Measurements from ENCODE around the gene HLF.

Gene HLF

GRCh38 chr17:55245986-55246385 is 18.8 kb upstream of the HLF start:
- TF ChIP-seq CTCF (IDR thresholded peaks at IDR 0.05; ENCODE audit: low read depth, low read length) = no peak
- in situ Hi-C loops (cut with HindIII; ENCODE audit: low sequenced_read_pairs) = no loop called here
- DNase-seq (ENCODE audit: low read depth, low spot score) = no peak
- H3K4me3 ChIP-seq (ENCODE audit: low read depth, low read length) = no peak overlapping the region

GRCh38 chr17:55246583-55246982 is 18.2 kb upstream of the HLF start:
- no peak for TF ChIP-seq CTCF (IDR thresholded peaks at IDR 0.05; ENCODE audit: low read depth, low read length)
- in situ Hi-C loops (cut with HindIII; ENCODE audit: low sequenced_read_pairs) = no loop called here
- DNase-seq (ENCODE audit: low read depth, low spot score) = no peak
- H3K4me3 ChIP-seq (ENCODE audit: low read depth, low read length) = no peak overlapping the region

GRCh38 chr17:55248077-55248476 is 16.7 kb upstream of the HLF start:
- in situ Hi-C loops (cut with HindIII; ENCODE audit: low sequenced_read_pairs) = no loop called here
- TF ChIP-seq CTCF (IDR thresholded peaks at IDR 0.05; ENCODE audit: low read depth, low read length) = no peak
- H3K4me3 ChIP-seq (ENCODE audit: low read depth, low read length) = no peak overlapping the region
- DNase-seq (ENCODE audit: low read depth, low spot score) = no peak

GRCh38 chr17:55249861-55250260 is 14.9 kb upstream of the HLF start:
- in situ Hi-C loops (cut with HindIII; ENCODE audit: low sequenced_read_pairs) = no loop called here
- no peak for TF ChIP-seq CTCF (IDR thresholded peaks at IDR 0.05; ENCODE audit: low read depth, low read length)
- no peak for DNase-seq (ENCODE audit: low read depth, low spot score)
- no peak overlapping the region for H3K4me3 ChIP-seq (ENCODE audit: low read depth, low read length)

DNA sequence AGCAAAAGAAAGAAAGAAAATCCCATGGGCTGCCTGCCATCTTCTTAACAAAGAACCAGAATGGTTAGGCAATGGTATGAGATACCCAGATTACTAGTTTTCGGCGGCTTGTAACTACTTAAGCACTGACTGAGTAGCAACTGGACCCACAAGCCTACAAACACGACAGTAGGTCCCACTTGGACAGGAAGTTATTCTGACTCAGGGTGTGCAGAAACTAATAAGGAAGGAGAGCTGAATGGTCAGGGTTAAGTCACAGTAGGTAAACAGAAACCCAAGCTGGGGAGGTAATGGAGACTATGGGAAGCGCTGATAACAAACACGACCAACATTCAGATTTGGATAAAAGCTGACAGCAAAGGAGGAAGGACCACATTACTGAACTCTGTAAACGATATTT is 10.4 kb upstream of the HLF start:
- no peak overlapping the region for H3K4me3 ChIP-seq (ENCODE audit: low read depth, low read length)
- TF ChIP-seq CTCF (IDR thresholded peaks at IDR 0.05; ENCODE audit: low read depth, low read length) = no peak
- DNase-seq (ENCODE audit: low read depth, low spot score) = no peak
- in situ Hi-C loops (cut with HindIII; ENCODE audit: low sequenced_read_pairs) = no loop called here

- no peak for DNase-seq (ENCODE audit: low read depth, low spot score)
- in situ Hi-C loops (cut with HindIII; ENCODE audit: low sequenced_read_pairs) = no loop called here
- H3K4me3 ChIP-seq (ENCODE audit: low read depth, low read length) = no peak overlapping the region
- no peak for TF ChIP-seq CTCF (IDR thresholded peaks at IDR 0.05; ENCODE audit: low read depth, low read length)
Observed at GRCh38 chr17:55258578-55259135, 6.1 kb upstream of the HLF start.

DNA sequence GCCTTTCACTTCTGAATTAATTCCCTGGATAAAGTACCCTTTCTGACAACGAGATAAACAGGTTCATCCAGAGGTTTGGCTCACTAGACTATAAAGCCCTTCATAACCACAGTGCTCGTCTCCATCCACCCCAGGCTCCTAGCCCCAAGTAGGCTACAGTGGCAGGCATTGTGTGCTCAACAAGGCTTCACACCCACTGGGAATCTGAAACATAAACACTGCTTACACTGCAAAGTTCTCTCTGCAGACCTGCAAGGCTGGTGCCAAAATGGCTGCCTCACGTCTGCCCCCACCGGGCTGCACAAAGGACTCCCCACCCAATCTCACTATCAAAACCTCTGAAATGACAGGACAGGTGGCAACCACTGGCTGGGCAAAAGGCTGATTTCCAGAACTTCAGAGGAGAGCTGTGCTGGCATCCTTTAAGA is 5.1 kb upstream of the HLF start:
- H3K4me3 ChIP-seq (ENCODE audit: low read depth, low read length) = no peak overlapping the region
- no peak for TF ChIP-seq CTCF (IDR thresholded peaks at IDR 0.05; ENCODE audit: low read depth, low read length)
- in situ Hi-C loops (cut with HindIII; ENCODE audit: low sequenced_read_pairs) = no loop called here
- DNase-seq (ENCODE audit: low read depth, low spot score) = no peak
